Measurements from ENCODE around the gene GRXCR1.

GRCh38 chr4:42845586-42845985, 46.9 kb upstream of the GRXCR1 start:
- TF ChIP-seq, protein P1, sequence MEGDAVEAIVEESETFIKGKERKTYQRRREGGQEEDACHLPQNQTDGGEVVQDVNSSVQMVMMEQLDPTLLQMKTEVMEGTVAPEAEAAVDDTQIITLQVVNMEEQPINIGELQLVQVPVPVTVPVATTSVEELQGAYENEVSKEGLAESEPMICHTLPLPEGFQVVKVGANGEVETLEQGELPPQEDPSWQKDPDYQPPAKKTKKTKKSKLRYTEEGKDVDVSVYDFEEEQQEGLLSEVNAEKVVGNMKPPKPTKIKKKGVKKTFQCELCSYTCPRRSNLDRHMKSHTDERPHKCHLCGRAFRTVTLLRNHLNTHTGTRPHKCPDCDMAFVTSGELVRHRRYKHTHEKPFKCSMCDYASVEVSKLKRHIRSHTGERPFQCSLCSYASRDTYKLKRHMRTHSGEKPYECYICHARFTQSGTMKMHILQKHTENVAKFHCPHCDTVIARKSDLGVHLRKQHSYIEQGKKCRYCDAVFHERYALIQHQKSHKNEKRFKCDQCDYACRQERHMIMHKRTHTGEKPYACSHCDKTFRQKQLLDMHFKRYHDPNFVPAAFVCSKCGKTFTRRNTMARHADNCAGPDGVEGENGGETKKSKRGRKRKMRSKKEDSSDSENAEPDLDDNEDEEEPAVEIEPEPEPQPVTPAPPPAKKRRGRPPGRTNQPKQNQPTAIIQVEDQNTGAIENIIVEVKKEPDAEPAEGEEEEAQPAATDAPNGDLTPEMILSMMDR (IDR thresholded peaks at IDR 0.05): no peak
- TF ChIP-seq EZH2phosphoT487 (IDR thresholded peaks at IDR 0.05): no peak

Measured in neural progenitor cell (in vitro differentiated cells).